OCI-LY7 (cell line): ENCODE data around the gene TNFRSF12A.

ENCODE experiments used
- EZH2phosphoT487 ChIP-seq: fragments of 200-600 bp; sonication (generic); IDR thresholded peaks from 2 replicates; pipeline ENCODE4 v1.6.1; 2018; ENCODE audit warnings: low read depth, borderline replicate concordance, mild to moderate bottlenecking, mixed run types, antibody characterized with exemption, low read length, moderate library complexity, mixed read lengths
- TF ChIP-seq, protein P1 (sequence below): fragments of 200-600 bp; sonication (generic); conservative IDR thresholded peaks from 2 replicates; pipeline ENCODE4 v1.5.1; 2014; ENCODE audit warnings: mild to moderate bottlenecking, antibody characterized with exemption, low read length, moderate library complexity, mixed read lengths

DNA sequence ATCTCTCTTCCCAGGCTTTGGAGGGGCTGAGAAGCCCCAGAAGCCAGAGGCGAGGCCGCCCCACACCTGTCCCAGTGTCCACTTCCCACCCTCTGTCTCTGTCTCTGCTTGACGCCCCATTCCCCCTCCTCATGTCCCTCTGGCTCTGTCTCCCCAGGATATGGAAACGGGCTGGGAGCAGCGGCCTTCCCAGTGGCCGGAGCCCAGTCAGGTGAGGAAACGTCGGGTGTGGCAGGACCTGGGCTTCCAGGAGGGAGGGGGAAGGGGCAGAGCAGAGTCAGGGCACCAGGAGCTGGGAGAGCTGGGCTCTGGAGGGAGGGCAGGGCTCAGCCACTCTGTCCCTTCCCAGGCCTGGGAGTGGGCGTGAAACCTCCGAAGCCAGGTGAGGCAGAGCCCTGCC, 29.3 kb upstream of the TNFRSF12A start:
- TF ChIP-seq, protein P1, sequence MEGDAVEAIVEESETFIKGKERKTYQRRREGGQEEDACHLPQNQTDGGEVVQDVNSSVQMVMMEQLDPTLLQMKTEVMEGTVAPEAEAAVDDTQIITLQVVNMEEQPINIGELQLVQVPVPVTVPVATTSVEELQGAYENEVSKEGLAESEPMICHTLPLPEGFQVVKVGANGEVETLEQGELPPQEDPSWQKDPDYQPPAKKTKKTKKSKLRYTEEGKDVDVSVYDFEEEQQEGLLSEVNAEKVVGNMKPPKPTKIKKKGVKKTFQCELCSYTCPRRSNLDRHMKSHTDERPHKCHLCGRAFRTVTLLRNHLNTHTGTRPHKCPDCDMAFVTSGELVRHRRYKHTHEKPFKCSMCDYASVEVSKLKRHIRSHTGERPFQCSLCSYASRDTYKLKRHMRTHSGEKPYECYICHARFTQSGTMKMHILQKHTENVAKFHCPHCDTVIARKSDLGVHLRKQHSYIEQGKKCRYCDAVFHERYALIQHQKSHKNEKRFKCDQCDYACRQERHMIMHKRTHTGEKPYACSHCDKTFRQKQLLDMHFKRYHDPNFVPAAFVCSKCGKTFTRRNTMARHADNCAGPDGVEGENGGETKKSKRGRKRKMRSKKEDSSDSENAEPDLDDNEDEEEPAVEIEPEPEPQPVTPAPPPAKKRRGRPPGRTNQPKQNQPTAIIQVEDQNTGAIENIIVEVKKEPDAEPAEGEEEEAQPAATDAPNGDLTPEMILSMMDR, result no peak
- no peak for TF ChIP-seq EZH2phosphoT487
